ENCODE results near the gene ASNSD1. TPM values are rescaled to one million over a fixed set of nuclear protein-coding genes. Genes with fewer than 3 reads are reported as not detected.
A peak's percentile ranks its signal among the peaks of the same experiment; 100 is the strongest.

The ASNSD1 gene
- 10 to 100 TPM; 48.2 to 59.3 TPM for total RNA-seq

DNA sequence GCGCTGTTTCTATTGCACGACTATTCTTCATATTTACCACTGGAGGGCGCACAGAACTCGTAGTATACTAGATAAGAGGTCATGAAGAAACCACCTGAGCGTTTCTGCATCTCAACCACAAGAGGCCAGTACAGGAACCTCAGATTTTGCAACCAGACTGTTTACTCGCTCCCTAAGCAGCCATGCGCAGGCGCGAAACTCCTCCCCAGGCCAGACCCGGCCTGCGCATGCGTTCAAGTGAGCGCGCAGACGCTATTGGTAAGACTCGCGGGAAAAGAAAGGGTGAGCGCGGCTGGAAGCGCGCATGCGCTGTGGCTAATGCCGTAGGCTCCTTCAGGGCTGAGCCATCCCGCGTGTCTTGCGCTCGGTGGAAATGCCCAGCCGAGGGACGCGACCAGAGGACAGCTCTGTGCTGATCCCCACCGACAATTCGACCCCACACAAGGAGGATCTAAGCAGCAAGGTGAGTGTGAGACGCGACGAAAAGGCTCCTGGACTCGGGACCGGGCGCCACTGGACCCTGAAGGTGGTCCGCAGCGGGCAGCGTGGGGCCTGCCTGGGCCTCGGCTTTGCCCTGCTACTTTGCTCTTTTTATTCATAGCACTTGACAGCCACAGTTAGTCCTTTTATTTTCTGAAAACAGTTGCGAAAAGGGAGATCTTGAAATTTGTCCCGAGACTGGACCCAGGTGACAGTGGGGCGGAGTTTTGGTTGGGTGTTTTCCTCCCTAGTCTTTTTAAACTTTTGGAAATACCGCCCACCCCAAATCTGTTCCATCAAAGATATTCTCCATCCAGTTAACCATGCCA is at the start of gene ASNSD1:
Gene ASNSD1 (plus strand): TSS at position 312 of the 809 bp plus-strand sequence. CDS start 4,674 bp downstream, outside the sequence.
- DNase-seq (ENCODE audit: low spot score) (peak; percentile 98), ATAC-seq (ENCODE audit: insufficient number of reproducible peaks, low FRiP score, low read depth) (peak; percentile 100)
- no peaks in the 10 kb centered on the region for H3K27me3 ChIP-seq (replicated peaks; ENCODE audit: insufficient read depth)
- H3K4me3 ChIP-seq, result peak within 1 kb of the TSS; percentile 86
- H3K4me1 ChIP-seq (ENCODE audit: control insufficient read depth in 1 of 2, low read depth in 2 of 2), result peaks cover 14 to 51% of the 10 kb centered on the region in 2 donors
- H3K9me3 ChIP-seq, result no peaks in the 10 kb centered on the region
- peak within 1 kb of the TSS; percentile 66 to 79 for H3K27ac ChIP-seq
- TF ChIP-seq, protein P1, sequence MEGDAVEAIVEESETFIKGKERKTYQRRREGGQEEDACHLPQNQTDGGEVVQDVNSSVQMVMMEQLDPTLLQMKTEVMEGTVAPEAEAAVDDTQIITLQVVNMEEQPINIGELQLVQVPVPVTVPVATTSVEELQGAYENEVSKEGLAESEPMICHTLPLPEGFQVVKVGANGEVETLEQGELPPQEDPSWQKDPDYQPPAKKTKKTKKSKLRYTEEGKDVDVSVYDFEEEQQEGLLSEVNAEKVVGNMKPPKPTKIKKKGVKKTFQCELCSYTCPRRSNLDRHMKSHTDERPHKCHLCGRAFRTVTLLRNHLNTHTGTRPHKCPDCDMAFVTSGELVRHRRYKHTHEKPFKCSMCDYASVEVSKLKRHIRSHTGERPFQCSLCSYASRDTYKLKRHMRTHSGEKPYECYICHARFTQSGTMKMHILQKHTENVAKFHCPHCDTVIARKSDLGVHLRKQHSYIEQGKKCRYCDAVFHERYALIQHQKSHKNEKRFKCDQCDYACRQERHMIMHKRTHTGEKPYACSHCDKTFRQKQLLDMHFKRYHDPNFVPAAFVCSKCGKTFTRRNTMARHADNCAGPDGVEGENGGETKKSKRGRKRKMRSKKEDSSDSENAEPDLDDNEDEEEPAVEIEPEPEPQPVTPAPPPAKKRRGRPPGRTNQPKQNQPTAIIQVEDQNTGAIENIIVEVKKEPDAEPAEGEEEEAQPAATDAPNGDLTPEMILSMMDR (IDR thresholded peaks at IDR 0.05), result peak; percentile 92
- no peaks in the 10 kb centered on the region for H3K36me3 ChIP-seq

GRCh38 chr2:189613077-189613636 is 48.1 kb upstream of the ASNSD1 start:
- H3K4me3 ChIP-seq, result peak overlapping the region; percentile 77
- no peaks in the 10 kb centered on the region for H3K27me3 ChIP-seq (replicated peaks; ENCODE audit: insufficient read depth)
- peak overlapping the region; percentile 70 to 85 for H3K27ac ChIP-seq
- DNase-seq (ENCODE audit: low spot score), result no peak
- peak; percentile 47 for ATAC-seq (ENCODE audit: insufficient number of reproducible peaks, low FRiP score, low read depth)
- H3K4me1 ChIP-seq (ENCODE audit: control insufficient read depth in 1 of 2, low read depth in 2 of 2), result peaks cover 15 to 29% of the 10 kb centered on the region in 2 donors
- no peaks in the 10 kb centered on the region for H3K36me3 ChIP-seq
- TF ChIP-seq, protein P1 (IDR thresholded peaks at IDR 0.05), result no peak
- no peaks in the 10 kb centered on the region for H3K9me3 ChIP-seq

DNA sequence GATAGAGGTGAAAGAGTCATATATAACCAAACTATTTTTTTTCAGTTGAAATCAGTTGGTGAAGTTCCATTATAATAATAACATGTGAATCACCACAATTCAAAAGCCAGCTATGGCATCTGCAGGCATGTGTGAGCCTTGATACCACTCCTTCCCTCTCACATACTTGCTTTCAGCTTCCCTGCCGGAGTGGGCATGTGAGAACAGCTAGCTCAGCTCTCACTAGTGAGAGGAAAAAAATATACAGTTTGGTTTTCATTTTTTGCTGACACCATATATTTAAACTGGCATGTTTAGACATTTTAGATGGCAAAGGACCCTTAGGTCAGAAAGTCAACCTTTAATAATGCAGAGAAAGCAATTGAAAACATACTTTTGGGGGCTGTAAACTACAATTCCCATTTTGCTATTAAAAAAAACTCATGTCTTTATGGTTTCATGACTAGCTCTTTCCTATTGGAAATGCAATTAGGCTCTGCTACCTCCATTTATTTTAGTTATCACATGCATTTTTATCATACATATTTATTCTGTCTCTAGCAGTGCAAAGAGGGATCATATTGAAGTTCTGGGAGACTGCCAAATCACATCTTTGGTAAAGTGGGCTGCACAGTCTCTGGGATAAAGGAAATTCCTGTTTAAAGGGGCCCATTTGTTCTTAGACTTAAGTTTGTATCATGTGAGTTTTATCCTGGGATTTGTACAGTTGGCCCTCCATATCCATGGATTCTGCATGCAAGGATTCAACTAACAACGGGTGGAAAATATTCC is 47.4 kb upstream of the ASNSD1 start:
- ATAC-seq (ENCODE audit: insufficient number of reproducible peaks, low FRiP score, low read depth) (peak; percentile 54), DNase-seq (ENCODE audit: low spot score) (no peak)
- H3K27ac ChIP-seq, result peak overlapping the region; percentile 70 to 85

GRCh38 chr2:189614585-189614984 is 46.7 kb upstream of the ASNSD1 start:
- ATAC-seq (ENCODE audit: insufficient number of reproducible peaks, low FRiP score, low read depth) (no peak), DNase-seq (ENCODE audit: low spot score) (no peak)
- no peak overlapping the region for H3K4me3 ChIP-seq
- no peaks in the 10 kb centered on the region for H3K9me3 ChIP-seq
- no peaks in the 10 kb centered on the region for H3K27me3 ChIP-seq (replicated peaks; ENCODE audit: insufficient read depth)
- no peak overlapping the region for H3K27ac ChIP-seq
- no peaks in the 10 kb centered on the region for H3K36me3 ChIP-seq
- H3K4me1 ChIP-seq (ENCODE audit: control insufficient read depth in 1 of 2, low read depth in 2 of 2), result peaks cover 15 to 29% of the 10 kb centered on the region in 2 donors
- TF ChIP-seq, protein P1 (IDR thresholded peaks at IDR 0.05), result no peak

More for the DNA sequence above, 47.4 kb upstream of the ASNSD1 start:
- H3K4me1 ChIP-seq (ENCODE audit: control insufficient read depth in 1 of 2, low read depth in 2 of 2), result peaks cover 15 to 29% of the 10 kb centered on the region in 2 donors
- H3K27me3 ChIP-seq (replicated peaks; ENCODE audit: insufficient read depth), result no peaks in the 10 kb centered on the region
- no peaks in the 10 kb centered on the region for H3K9me3 ChIP-seq
- no peaks in the 10 kb centered on the region for H3K36me3 ChIP-seq
- TF ChIP-seq, protein P1 (IDR thresholded peaks at IDR 0.05), result no peak
- peak overlapping the region; percentile 77 for H3K4me3 ChIP-seq

GRCh38 chr2:189618197-189618596 is 43.1 kb upstream of the ASNSD1 start:
- peaks cover 3 to 10% of the 10 kb centered on the region in 2 donors for H3K4me1 ChIP-seq (ENCODE audit: control insufficient read depth in 1 of 2, low read depth in 2 of 2)
- no peak overlapping the region for H3K4me3 ChIP-seq
- DNase-seq (ENCODE audit: low spot score) (no peak), ATAC-seq (ENCODE audit: insufficient number of reproducible peaks, low FRiP score, low read depth) (no peak)
- H3K27ac ChIP-seq, result no peak overlapping the region
- TF ChIP-seq, protein P1 (IDR thresholded peaks at IDR 0.05), result no peak
- no peaks in the 10 kb centered on the region for H3K27me3 ChIP-seq (replicated peaks; ENCODE audit: insufficient read depth)
- H3K9me3 ChIP-seq, result no peaks in the 10 kb centered on the region
- no peaks in the 10 kb centered on the region for H3K36me3 ChIP-seq

All from thoracic aorta (tissue), 2 donors.